Mesendoderm (in vitro differentiated cells): Measurements from ENCODE around the gene MDH1B.

Experiments used
- DNase-seq: peaks from one replicate; pipeline ENCODE4 v3.0.0; 2013
- H2AK5ac ChIP-seq: 2 replicates; pipeline ENCODE4 v1.6.1; 2013; ENCODE audit warnings: low read length, inconsistent platforms
- H2BK120ac ChIP-seq: 2 replicates; pipeline ENCODE4 v1.6.1; 2013; ENCODE audit warnings: low read depth, mild to moderate bottlenecking, low read length, moderate library complexity, mixed read lengths
- H2BK15ac ChIP-seq: replicated peaks from 2 replicates; pipeline ENCODE4 v1.6.1; 2013; ENCODE audit warnings: low read depth, mild to moderate bottlenecking, moderate library complexity
- H2BK5ac ChIP-seq: 2 replicates; pipeline ENCODE4 v1.6.1; 2013; ENCODE audit warnings: low read length, inconsistent platforms
- H3K18ac ChIP-seq: 2 replicates; pipeline ENCODE4 v1.6.1; 2013; ENCODE audit warnings: mild to moderate bottlenecking, low read length, mixed read lengths
- H3K23ac ChIP-seq: one replicate; pipeline ENCODE4 v1.6.1; 2013; ENCODE audit warnings: low read length
- H3K27ac ChIP-seq: 2 replicates; pipeline ENCODE4 v1.5.1; 2013; ENCODE audit warnings: low read depth, mild to moderate bottlenecking, inconsistent platforms, low read length, moderate library complexity
- H3K27me3 ChIP-seq: 2 replicates; pipeline ENCODE4 v1.6.1; 2013; ENCODE audit warnings: low read length, control low read depth, mild to moderate bottlenecking, inconsistent platforms; ENCODE audit not compliant: insufficient read depth, poor library complexity
- H3K36me3 ChIP-seq: 2 replicates; pipeline ENCODE4 v1.6.1; 2013; ENCODE audit warnings: low read length, inconsistent platforms; ENCODE audit not compliant: control insufficient read depth, insufficient read depth
- H3K4ac ChIP-seq: one replicate; pipeline ENCODE4 v1.6.1; 2013; ENCODE audit warnings: low read depth, mild to moderate bottlenecking, low read length, moderate library complexity
- H3K4me1 ChIP-seq: 2 replicates; pipeline ENCODE4 v1.6.1; 2013; ENCODE audit warnings: low read depth, low read length, inconsistent platforms; ENCODE audit not compliant: control insufficient read depth
- H3K4me2 ChIP-seq: 2 replicates; pipeline ENCODE4 v1.6.1; 2013; ENCODE audit warnings: low read length
- H3K4me3 ChIP-seq: 2 replicates; pipeline ENCODE4 v1.5.1; 2013; ENCODE audit warnings: mild to moderate bottlenecking, low read length
- H3K56ac ChIP-seq: one replicate; pipeline ENCODE4 v1.6.1; 2013; ENCODE audit warnings: low read length
- H3K79me1 ChIP-seq: 2 replicates; pipeline ENCODE4 v1.6.1; 2013; ENCODE audit warnings: low read length, inconsistent platforms
- H3K79me2 ChIP-seq: 2 replicates; pipeline ENCODE4 v1.6.1; 2013; ENCODE audit warnings: mild to moderate bottlenecking, low read length; ENCODE audit not compliant: control insufficient read depth, insufficient read depth
- H3K9ac ChIP-seq: 2 replicates; pipeline ENCODE4 v1.6.1; 2013; ENCODE audit warnings: low read length, inconsistent platforms
- H4K5ac ChIP-seq: one replicate; pipeline ENCODE4 v1.6.1; 2013; ENCODE audit warnings: low read length
- H4K8ac ChIP-seq: one replicate; pipeline ENCODE4 v1.6.1; 2013; ENCODE audit warnings: low read depth, mild to moderate bottlenecking, control low read depth, low read length, moderate library complexity
- WGBS: extraction: QIAGEN DNeasy Blood & Tissue Kit; methylation state at CpG from one replicate; pipeline ENCODE4 v1.1.7; 2013; ENCODE audit warnings: low lambda C conversion rate, missing lambda C conversion rate; ENCODE audit not compliant: insufficient coverage; ENCODE audit errors: extremely low coverage; 5-methylcytosine and 5-hydroxymethylcytosine counted together

Gene MDH1B

DNA sequence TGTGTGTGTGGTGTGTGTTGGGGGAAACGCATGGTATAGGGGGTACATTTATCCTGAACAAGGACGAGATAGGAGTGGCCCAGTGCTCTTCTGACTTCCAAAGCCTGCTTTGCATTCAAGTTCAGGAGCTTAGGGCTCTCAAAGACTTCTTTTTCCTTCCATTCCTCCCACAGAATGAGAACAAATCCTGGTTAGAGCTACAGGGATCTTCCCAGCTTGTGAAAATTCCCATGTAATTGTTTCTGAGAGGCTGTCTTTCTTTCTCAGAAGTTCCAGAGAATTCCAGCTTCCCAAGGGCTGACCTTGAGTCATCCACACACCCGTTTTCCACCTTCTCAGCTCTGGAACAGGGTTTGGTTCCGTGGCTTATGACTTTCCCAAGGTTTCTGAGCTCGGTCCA is 39.2 kb upstream of the MDH1B start:
- peak overlapping the region; percentile 75 for H3K18ac ChIP-seq
- no peak overlapping the region for H4K5ac ChIP-seq
- H3K4me2 ChIP-seq: no peak overlapping the region
- no peak overlapping the region for H2AK5ac ChIP-seq
- H3K23ac ChIP-seq: no peak overlapping the region
- H3K4me3 ChIP-seq: no peak overlapping the region
- H3K9ac ChIP-seq: no peak overlapping the region
- H3K27ac ChIP-seq: peak overlapping the region; percentile 20
- H3K4ac ChIP-seq: no peak overlapping the region
- H3K56ac ChIP-seq: no peak overlapping the region
- DNase-seq: peak; percentile 63
- no peak overlapping the region for H2BK5ac ChIP-seq
- no peaks in the 10 kb centered on the region for H3K27me3 ChIP-seq
- H2BK15ac ChIP-seq: no peak overlapping the region
- no peaks in the 10 kb centered on the region for H3K79me1 ChIP-seq
- WGBS: no CpG with 5 or more reads among the region's 5 CpGs
- H3K4me1 ChIP-seq: peaks cover 2% of the 10 kb centered on the region
- H2BK120ac ChIP-seq: no peak overlapping the region
- H3K36me3 ChIP-seq: no peaks in the 10 kb centered on the region
- no peak overlapping the region for H4K8ac ChIP-seq
- no peaks in the 10 kb centered on the region for H3K79me2 ChIP-seq

DNA sequence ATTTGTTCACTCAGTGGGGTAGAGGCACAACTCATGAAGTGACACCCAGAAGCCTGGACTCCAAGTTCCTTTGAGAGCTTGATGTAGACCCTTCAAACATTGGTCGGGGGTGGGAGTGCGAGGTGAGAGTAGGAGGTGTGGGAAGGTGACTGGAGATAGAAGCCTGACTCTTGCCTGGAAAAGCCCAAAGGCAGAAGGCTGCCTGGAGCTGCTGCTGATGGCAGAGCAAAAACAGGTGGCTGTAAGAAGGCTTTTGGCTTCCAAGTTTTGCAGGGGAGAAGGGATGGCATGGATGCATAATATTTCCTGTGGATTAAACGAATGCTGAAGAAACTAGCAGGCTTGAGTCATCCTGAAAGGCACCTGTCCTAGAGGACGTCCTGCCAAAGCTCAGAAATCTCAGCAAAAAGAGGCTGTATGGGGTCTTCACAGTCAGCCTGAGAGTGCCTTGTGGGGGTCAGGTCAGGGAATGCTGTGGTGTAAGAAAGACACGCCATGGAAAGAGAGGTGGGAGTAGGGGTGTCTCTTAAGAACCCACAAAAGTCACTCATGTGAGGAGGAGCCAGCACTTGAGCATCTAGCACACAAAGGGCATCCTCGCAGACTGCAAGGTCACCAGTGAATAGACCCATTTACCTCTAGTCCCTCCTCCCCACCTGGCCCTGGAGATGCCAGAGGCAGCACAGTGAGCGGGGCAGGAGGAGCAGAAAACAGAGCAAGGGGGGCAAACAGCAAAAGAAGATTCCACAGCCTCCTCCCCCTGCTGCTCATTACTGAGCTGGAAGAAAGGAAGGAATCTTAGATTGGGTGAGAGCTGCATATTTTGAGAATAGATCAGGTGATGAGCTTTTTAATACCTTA is 37.8 kb upstream of the MDH1B start:
- Histone ChIP-seq H3K79me1 (no peaks in the 10 kb centered on the region), H2AK5ac (no peak overlapping the region), H3K4me1 (peaks cover 2% of the 10 kb centered on the region), H4K8ac (no peak overlapping the region), H2BK120ac (no peak overlapping the region), H3K23ac (no peak overlapping the region), H3K56ac (no peak overlapping the region), H3K79me2 (no peaks in the 10 kb centered on the region), H3K4ac (no peak overlapping the region), H4K5ac (no peak overlapping the region), H3K9ac (no peak overlapping the region), H3K4me3 (no peak overlapping the region), H2BK15ac (no peak overlapping the region), H3K36me3 (no peaks in the 10 kb centered on the region), H3K4me2 (no peak overlapping the region), H3K27me3 (no peaks in the 10 kb centered on the region), H2BK5ac (no peak overlapping the region), H3K27ac (no peak overlapping the region), H3K18ac (peak overlapping the region; percentile 1)
- DNase-seq: no peak
- WGBS: no CpG with 5 or more reads among the region's 7 CpGs

DNA sequence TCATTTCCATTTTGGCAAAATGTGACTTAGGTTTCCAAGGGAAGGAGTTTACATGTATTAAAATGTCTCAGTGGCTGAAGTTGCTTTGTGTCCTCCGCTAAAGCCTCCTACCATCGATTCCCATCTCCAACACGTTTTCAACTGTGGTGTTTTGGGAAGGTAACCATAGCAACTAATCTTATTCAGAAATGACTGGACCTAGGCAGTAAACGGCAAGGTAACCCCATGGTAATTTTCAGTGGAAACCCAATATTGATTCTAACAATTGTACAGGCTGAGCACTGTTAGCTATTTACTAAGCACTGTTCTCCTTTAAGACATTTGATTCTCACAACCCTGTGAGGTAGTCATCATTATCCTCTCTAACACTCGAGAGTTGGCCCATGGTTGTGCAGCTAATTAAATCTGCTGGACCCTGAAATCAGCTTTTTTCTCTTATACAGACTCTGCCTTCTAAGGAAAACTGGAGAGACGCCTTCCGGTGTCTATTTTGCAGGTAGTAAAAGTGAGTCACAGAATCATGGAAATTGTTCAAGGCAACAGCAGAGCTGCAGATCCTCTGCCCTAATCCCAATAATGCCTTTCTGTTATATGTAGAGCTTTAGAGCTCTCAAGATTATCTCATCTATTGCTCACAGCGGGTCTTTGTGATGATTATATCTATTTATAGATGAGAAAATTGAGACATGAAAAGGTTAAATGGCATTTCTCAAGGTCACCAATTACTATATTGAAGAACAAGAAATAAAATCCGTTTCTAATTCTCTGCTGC is 36.5 kb upstream of the MDH1B start:
- Histone ChIP-seq H3K79me1 (no peaks in the 10 kb centered on the region), H3K4me1 (peaks cover 2% of the 10 kb centered on the region), H3K4me2 (no peak overlapping the region), H3K23ac (no peak overlapping the region), H3K27me3 (no peaks in the 10 kb centered on the region), H3K36me3 (no peaks in the 10 kb centered on the region), H2BK5ac (no peak overlapping the region), H2AK5ac (no peak overlapping the region), H3K56ac (no peak overlapping the region), H3K18ac (no peak overlapping the region), H2BK15ac (no peak overlapping the region), H2BK120ac (no peak overlapping the region), H3K79me2 (no peaks in the 10 kb centered on the region), H4K5ac (no peak overlapping the region), H3K4me3 (no peak overlapping the region), H3K27ac (no peak overlapping the region), H3K9ac (no peak overlapping the region), H3K4ac (no peak overlapping the region), H4K8ac (no peak overlapping the region)
- WGBS: no CpG with 5 or more reads among the region's 9 CpGs
- peak; percentile 32 for DNase-seq

DNA sequence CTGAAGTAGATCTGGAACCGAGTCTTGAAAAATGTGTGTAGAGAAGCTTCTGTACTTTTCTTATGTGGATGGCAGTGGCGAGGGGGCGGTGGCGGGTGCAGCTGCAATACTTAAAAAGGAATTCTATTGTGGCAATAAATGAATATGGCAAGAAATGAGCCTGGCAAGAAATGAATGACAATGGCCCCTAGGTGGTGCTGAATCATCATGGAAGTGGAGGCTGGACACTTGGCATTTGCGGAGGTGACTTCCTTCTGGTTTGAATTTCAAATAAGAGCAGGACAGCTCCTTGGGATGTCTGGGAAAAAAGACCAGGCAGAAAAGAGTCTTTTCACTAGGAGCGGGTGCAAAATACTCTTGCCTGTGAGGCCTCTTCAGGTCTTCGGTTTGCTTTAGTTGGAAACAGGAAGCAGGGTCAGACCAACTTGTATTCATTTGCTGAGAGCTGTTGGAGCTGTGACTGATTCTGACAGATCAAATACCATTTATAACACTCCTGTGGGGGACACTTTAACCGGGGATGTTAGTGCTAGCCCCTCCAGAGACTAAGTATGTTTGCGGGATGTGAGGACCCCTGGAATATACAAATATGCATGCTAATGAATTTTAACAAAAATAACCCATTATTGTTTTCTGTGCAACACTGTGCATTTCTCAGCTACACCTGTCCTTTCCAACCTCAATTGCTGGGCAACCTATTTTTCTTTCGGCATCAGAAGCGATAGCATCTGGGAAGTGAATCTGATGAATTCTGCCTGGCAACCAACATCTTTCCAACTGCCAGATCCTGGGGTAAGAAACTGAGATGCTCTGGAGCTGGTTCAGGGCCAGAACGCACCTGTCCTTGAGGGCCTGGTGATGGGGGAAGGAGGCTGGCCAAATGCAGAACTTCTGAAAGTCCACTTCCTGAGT is 35.6 kb upstream of the MDH1B start:
- Histone ChIP-seq H3K27ac (no peak overlapping the region), H2BK15ac (peak overlapping the region; percentile 39), H3K27me3 (no peaks in the 10 kb centered on the region), H3K79me1 (no peaks in the 10 kb centered on the region), H3K36me3 (no peaks in the 10 kb centered on the region), H3K9ac (no peak overlapping the region), H3K79me2 (no peaks in the 10 kb centered on the region), H3K56ac (no peak overlapping the region), H4K5ac (no peak overlapping the region), H3K4me3 (no peak overlapping the region), H3K23ac (no peak overlapping the region), H3K4me1 (peaks cover 2% of the 10 kb centered on the region), H4K8ac (no peak overlapping the region), H2AK5ac (no peak overlapping the region), H2BK5ac (no peak overlapping the region), H3K4me2 (no peak overlapping the region), H3K4ac (no peak overlapping the region), H2BK120ac (no peak overlapping the region), H3K18ac (peak overlapping the region; percentile 88)
- peak; percentile 87 for DNase-seq
- no CpG with 5 or more reads among the region's 12 CpGs for WGBS

DNA sequence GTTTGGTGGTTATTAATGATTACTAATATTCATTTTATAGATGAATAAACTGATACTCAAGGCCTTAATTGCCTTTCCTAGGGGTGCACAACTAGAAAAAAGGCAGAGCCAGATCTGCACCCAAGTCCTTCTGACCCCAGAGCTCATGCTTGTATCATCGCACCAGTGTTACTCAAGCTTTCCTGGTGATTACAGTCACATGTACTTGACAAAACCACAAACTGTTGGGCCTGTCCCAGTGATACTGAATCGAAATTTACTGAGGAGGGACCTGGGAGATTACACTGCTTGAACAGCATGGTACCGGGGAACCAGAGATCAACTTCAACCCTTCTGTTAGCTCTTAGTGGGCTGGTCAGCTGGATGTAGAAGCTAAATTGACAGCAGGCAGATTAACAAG is 34.0 kb upstream of the MDH1B start:
- Histone ChIP-seq H3K79me1 (no peaks in the 10 kb centered on the region), H3K27ac (no peak overlapping the region), H2BK15ac (no peak overlapping the region), H3K4me2 (no peak overlapping the region), H3K56ac (no peak overlapping the region), H3K4me3 (no peak overlapping the region), H3K4me1 (peaks cover 2% of the 10 kb centered on the region), H3K9ac (no peak overlapping the region), H3K18ac (no peak overlapping the region), H2BK5ac (no peak overlapping the region), H3K27me3 (no peaks in the 10 kb centered on the region), H2BK120ac (no peak overlapping the region), H4K8ac (no peak overlapping the region), H3K4ac (no peak overlapping the region), H4K5ac (no peak overlapping the region), H3K36me3 (no peaks in the 10 kb centered on the region), H2AK5ac (no peak overlapping the region), H3K23ac (no peak overlapping the region), H3K79me2 (no peaks in the 10 kb centered on the region)
- no CpG with 5 or more reads among the region's 3 CpGs for WGBS
- no peak for DNase-seq
